Mucosa of descending colon (tissue), 3 donors: Measurements from ENCODE around the gene TAOK3. TPM values are rescaled to one million over a fixed set of nuclear protein-coding genes. Genes with fewer than 3 reads are reported as not detected.

Source experiments
- ATAC-seq: fragments of 200-7000 bp; cut with Tn5 transposase; one replicate; pipeline ENCODE4 v1.9.1; 2020; ENCODE audit warnings: mild to moderate bottlenecking, moderate library complexity
- DNase-seq, 3 donors: peaks; one replicate each; pipeline ENCODE4 v3.0.0-alpha.2; 2020
- H3K36me3 ChIP-seq: fragments of 200-600 bp; one replicate; pipeline ENCODE4 v1.8.0; 2021; ENCODE audit warnings: low read depth, mild to moderate bottlenecking
- H3K4me1 ChIP-seq: fragments of 200-600 bp; one replicate; pipeline ENCODE4 v1.8.0; 2021; ENCODE audit warnings: low read depth, mild to moderate bottlenecking
- H3K4me3 ChIP-seq: fragments of 200-600 bp; one replicate; pipeline ENCODE4 v1.8.0; 2021; ENCODE audit warnings: mild to moderate bottlenecking
- H3K9me3 ChIP-seq: fragments of 200-600 bp; one replicate; pipeline ENCODE4 v1.8.0; 2021; ENCODE audit warnings: mild to moderate bottlenecking
- intact Hi-C, 2 donors: fragments of 100-400 bp; cut with DNase I in 1 of 2; cut with micrococcal nuclease in 1 of 2; formaldehyde crosslinking; loops; one replicate each; pipeline versions ENCODE4 v1.11.0 to v1.11.1; 2022; cut with DNase I, micrococcal nuclease
- total RNA-seq, 3 donors: library from RNA; stranded (reverse); fragmentation: NEBNext Ultra II Directional in 2 of 3; extraction: Animal tissue kit (Norgen Biotek cat#: 25700) in 2 of 3; gene quantifications; one replicate each; pipeline versions ENCODE4 v1.2.1 to v1.2.4, GENCODE V29; 2021 to 2023
- TF ChIP-seq, protein P1 (sequence below): fragments of 200-600 bp; IDR thresholded peaks from one replicate; pipeline ENCODE4 v1.8.0; 2022; ENCODE audit warnings: antibody characterized with exemption, mild to moderate bottlenecking
- donor health status: DM: no; HTN: no; CAD: no; lungs with moderate emphysema.
- donor health status: DM: no; HTN: no; CAD: no.
- donor health status: DM: no; HTN: yes; CAD: no.

The TAOK3 gene
- total RNA-seq, 3 donors from 2014 or later, result 49.5 to 72.3 (median 52.8) TPM

DNA sequence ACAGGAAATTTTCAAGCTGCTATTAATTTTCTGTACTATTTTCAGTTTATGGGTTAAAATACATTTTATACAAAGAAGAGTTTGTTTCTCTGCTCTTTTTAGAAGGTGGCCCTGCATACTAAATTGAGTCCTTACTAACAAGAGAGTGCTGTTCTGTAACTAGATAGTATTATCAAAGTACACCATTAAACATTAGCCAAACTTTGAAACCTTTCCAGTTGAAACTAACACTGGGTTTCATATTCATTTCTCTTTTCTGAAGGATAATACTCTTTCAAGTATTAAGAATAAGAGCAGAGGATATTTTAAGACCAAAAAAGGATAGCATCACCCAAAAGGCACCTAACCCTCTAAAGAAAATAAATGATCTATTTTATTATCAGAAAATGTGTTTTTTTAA, 189.6 kb downstream of the TAOK3 start:
- H3K9me3 ChIP-seq, result no peaks in the 10 kb centered on the region
- H3K4me3 ChIP-seq, result no peak overlapping the region
- peaks cover 4% of the 10 kb centered on the region for H3K36me3 ChIP-seq
- no peak for ATAC-seq
- TF ChIP-seq, protein P1, sequence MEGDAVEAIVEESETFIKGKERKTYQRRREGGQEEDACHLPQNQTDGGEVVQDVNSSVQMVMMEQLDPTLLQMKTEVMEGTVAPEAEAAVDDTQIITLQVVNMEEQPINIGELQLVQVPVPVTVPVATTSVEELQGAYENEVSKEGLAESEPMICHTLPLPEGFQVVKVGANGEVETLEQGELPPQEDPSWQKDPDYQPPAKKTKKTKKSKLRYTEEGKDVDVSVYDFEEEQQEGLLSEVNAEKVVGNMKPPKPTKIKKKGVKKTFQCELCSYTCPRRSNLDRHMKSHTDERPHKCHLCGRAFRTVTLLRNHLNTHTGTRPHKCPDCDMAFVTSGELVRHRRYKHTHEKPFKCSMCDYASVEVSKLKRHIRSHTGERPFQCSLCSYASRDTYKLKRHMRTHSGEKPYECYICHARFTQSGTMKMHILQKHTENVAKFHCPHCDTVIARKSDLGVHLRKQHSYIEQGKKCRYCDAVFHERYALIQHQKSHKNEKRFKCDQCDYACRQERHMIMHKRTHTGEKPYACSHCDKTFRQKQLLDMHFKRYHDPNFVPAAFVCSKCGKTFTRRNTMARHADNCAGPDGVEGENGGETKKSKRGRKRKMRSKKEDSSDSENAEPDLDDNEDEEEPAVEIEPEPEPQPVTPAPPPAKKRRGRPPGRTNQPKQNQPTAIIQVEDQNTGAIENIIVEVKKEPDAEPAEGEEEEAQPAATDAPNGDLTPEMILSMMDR, result no peak
- no peak for DNase-seq
- intact Hi-C loops, result loop anchor here (5.0 to 10.0 kb wide), 2 partner anchors 192 to 194 kb away; partner anchors contain the start of genes SUDS3 (in 2 of the 2) and TAOK3 (in 1 of the 2)
- peaks cover 7% of the 10 kb centered on the region for H3K4me1 ChIP-seq

DNA sequence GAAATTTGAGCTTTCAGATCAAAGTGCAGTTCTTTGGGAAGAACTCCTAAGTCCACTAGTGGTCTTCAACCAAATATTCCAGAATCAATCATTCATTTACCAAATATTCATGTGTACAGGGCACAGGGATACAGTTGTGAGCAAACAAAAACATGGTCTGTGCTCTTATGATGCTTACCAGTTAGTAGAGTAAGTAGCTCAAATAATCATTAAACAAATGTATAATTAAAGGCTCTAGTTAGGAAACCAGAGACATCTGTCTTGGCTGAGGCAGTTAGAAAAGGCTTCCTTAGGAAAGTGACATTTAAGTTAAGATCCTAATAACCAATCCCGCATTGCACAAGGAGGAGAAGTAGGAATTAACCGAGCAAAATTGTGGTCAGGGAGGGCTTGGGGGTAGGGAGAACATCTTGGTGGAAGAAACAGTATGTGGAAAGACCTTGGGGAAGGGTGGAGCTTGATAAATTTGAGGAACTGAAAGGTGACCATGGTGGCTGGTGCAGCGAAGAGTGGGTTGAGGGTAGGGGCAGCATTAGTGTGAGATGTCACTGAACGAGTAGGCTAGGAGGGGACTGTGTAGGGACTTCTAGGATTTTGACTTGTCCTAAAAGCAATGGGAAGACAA, 196.8 kb downstream of the TAOK3 start:
- no peaks in the 10 kb centered on the region for H3K9me3 ChIP-seq
- H3K4me3 ChIP-seq, result no peak overlapping the region
- TF ChIP-seq, protein P1, result no peak
- intact Hi-C loops, result no loop called here
- H3K36me3 ChIP-seq, result peaks cover 9% of the 10 kb centered on the region
- ATAC-seq (peak; percentile 24), DNase-seq (no peak)
- no peaks in the 10 kb centered on the region for H3K4me1 ChIP-seq

DNA sequence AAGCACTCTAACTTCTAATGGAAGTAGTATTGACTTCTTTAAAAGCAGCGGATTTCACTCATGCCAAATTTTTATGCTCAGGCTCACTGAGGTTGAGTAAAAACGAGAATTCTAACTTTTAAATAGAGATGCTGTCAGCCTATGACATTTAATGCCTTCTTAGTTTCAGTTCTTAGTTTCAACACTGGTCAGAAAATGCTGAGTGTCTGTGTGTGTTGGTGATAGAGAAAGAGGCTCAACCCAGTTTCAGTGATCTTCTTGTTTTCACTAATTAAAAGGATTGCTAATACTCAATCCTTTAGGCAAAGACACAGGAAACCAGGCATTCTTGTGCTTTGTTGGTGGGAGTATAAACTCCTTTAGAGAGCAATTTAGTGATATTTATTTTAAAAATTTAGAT, 205.8 kb downstream of the TAOK3 start:
- Histone ChIP-seq H3K36me3 (no peaks in the 10 kb centered on the region), H3K9me3 (no peaks in the 10 kb centered on the region), H3K4me3 (no peak overlapping the region), H3K4me1 (no peaks in the 10 kb centered on the region)
- intact Hi-C loops, result no loop called here
- ATAC-seq (no peak), DNase-seq (no peak)
- TF ChIP-seq, protein P1, result no peak

DNA sequence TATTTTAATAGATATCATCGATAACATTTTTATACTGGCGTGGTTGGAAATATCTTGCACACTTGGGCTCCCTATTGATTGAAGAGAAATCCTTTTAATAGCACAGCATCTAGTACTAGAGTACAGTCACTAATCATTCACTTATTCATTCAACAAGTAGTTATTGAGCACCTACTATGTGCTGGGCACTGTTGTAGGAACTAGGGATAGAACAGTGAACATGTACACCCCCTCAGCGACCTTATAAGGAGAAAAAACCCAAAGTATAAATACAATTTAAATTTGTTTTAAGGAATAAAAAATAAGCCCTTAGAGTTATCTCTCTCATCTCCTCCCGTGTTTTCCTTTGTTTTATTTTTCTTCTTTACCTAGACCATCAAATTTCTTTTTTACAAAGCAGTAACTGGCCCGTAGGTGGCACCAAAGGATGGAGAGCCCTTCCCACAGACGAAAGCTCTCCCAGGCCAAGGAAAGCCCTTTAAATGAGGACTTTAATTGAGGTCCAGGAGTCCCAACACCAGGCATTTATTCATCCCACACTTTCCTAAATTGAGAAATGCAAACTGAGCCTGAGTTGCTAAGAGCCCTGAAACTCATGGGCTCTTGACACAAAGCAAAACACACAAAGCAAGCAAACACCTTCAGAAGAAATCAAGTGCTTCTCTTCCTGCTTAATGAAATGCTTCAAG, 207.8 kb downstream of the TAOK3 start:
- TF ChIP-seq, protein P1, result no peak
- H3K36me3 ChIP-seq, result no peaks in the 10 kb centered on the region
- H3K4me1 ChIP-seq, result no peaks in the 10 kb centered on the region
- ATAC-seq (peak; percentile 30), DNase-seq (peak in 1 of 3 donors; percentile 41)
- H3K9me3 ChIP-seq, result no peaks in the 10 kb centered on the region
- no peak overlapping the region for H3K4me3 ChIP-seq
- intact Hi-C loops, result no loop called here

DNA sequence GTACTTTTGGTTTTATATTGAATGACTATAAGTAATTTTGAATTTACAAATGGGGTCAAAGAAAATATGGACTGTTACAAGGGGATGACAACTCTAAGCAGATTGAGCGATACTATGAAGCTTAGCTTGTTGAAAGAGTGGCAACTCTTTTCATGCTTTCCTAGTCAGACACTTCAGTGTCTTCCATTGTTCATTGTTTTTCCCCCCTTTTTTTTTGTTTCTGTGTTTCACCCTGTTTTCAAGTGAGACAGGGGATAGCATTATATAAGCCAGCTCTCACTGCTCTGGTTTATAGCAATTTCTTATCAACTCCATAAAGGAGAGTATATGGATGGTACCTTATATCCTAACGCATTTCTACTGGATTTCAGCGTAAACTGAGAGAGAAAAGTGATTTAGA, 212.2 kb downstream of the TAOK3 start:
- no peak overlapping the region for H3K4me3 ChIP-seq
- no peaks in the 10 kb centered on the region for H3K9me3 ChIP-seq
- TF ChIP-seq, protein P1, result no peak
- no peaks in the 10 kb centered on the region for H3K36me3 ChIP-seq
- no peak for ATAC-seq
- H3K4me1 ChIP-seq, result no peaks in the 10 kb centered on the region
- DNase-seq, result no peak
- intact Hi-C loops, result no loop called here
